ENCODE results near the gene RHBG. TPM values are rescaled to one million over a fixed set of nuclear protein-coding genes. Genes with fewer than 3 reads are reported as not detected.

RHBG gene
- total RNA-seq, 1 donor from 2014 or later, result under 0.01 TPM

DNA sequence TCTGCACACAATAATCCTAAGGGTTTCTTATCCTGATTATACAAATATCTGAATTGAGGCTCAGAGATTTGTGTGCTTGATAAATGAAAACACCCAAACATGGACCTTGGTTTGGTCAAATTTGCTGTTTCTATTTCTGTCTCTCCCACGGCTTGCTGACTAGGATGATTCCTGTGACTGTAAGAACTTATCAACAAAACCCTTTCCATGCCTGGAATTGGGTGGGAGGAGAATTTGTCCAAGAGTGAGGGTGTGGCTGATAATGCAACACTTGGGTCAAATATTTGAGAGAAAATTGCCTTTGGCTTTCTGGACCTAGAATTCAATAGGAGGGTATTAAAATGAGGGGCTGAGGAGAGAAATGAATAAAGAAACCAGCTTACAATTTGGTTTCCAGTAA, 48.0 kb downstream of the RHBG start:
- TF ChIP-seq, protein P1, sequence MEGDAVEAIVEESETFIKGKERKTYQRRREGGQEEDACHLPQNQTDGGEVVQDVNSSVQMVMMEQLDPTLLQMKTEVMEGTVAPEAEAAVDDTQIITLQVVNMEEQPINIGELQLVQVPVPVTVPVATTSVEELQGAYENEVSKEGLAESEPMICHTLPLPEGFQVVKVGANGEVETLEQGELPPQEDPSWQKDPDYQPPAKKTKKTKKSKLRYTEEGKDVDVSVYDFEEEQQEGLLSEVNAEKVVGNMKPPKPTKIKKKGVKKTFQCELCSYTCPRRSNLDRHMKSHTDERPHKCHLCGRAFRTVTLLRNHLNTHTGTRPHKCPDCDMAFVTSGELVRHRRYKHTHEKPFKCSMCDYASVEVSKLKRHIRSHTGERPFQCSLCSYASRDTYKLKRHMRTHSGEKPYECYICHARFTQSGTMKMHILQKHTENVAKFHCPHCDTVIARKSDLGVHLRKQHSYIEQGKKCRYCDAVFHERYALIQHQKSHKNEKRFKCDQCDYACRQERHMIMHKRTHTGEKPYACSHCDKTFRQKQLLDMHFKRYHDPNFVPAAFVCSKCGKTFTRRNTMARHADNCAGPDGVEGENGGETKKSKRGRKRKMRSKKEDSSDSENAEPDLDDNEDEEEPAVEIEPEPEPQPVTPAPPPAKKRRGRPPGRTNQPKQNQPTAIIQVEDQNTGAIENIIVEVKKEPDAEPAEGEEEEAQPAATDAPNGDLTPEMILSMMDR (IDR thresholded peaks at IDR 0.05; ENCODE audit: insufficient read depth, low read length, severe bottlenecking), result no peak
- Histone ChIP-seq H3K27me3 (ENCODE audit: control insufficient read depth, insufficient read depth, low read length) (peaks cover 34% of the 10 kb centered on the region), H3K36me3 (ENCODE audit: control insufficient read depth, insufficient read depth, low read length) (no peaks in the 10 kb centered on the region), H3K4me3 (ENCODE audit: low read depth, low read length) (no peak overlapping the region)
- no peak for FAIRE-seq
- no peak for DNase-seq (ENCODE audit: low read depth)

DNA sequence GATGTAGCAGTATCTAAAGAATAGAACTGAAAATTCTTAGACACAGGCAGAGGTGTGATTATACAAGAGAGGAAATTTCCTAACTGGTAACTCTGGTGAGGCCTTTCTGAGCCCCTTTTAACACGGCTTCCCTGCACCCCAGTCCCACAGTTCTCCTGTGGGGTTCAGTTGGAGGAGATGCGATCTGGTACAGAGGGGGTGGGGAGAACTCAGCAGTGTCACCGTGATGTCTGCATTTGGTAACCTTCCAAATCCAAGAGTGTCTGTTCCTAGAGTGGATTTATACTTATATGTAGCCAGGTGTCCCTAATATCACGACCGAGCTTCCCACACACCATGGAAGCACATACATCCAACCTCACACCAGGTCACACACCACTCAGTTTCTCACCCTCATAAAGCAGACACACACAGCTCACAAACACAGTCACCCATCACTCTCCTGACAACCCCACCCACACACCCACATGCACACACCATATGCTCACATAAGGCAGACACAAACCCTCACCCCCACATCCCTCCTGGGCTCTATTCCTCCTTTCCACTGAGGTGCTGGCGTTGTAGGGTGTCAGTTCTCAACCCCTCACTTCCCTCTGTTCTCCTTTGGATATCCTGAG, 48.5 kb downstream of the RHBG start:
- DNase-seq (ENCODE audit: low read depth) (no peak), FAIRE-seq (no peak)
- TF ChIP-seq, protein P1 (IDR thresholded peaks at IDR 0.05; ENCODE audit: insufficient read depth, low read length, severe bottlenecking), result no peak
- Histone ChIP-seq H3K27me3 (ENCODE audit: control insufficient read depth, insufficient read depth, low read length) (peaks cover 38% of the 10 kb centered on the region), H3K36me3 (ENCODE audit: control insufficient read depth, insufficient read depth, low read length) (no peaks in the 10 kb centered on the region), H3K4me3 (ENCODE audit: low read depth, low read length) (no peak overlapping the region)

DNA sequence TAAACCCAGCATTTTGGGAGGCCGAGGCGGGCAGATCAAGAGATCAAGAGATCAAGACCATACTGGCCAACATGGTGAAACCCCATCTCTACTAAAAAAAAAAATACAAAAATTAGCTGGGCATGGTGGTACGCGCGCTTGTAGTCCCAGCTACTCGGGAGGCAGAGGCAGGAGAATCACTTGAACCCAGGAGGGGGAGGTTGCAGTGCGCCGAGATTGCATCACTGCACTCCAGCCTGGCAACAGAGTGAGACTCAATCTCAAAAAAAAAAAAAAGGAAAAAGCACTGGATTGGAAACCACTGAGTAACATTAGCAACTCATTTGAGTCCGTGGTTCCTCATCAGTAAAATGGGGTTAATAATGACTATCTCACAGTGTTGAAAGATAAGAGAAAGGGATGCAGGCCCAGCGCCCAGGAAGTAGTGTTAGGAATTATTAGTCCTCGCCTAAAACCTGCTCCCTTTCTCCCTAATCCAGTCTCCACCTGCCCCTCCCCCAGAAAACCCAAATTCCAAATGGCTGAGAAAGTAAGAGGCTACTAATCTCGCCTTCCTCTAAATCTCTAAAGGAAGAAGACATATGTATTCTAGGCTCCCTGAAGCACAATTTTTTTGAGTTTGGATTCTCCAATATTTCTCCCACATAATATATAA, 49.5 kb downstream of the RHBG start:
- TF ChIP-seq, protein P1 (IDR thresholded peaks at IDR 0.05; ENCODE audit: insufficient read depth, low read length, severe bottlenecking), result no peak
- no peak for DNase-seq (ENCODE audit: low read depth)
- H3K36me3 ChIP-seq (ENCODE audit: control insufficient read depth, insufficient read depth, low read length), result no peaks in the 10 kb centered on the region
- peaks cover 41% of the 10 kb centered on the region for H3K27me3 ChIP-seq (ENCODE audit: control insufficient read depth, insufficient read depth, low read length)
- H3K4me3 ChIP-seq (ENCODE audit: low read depth, low read length), result no peak overlapping the region
- FAIRE-seq, result no peak

DNA sequence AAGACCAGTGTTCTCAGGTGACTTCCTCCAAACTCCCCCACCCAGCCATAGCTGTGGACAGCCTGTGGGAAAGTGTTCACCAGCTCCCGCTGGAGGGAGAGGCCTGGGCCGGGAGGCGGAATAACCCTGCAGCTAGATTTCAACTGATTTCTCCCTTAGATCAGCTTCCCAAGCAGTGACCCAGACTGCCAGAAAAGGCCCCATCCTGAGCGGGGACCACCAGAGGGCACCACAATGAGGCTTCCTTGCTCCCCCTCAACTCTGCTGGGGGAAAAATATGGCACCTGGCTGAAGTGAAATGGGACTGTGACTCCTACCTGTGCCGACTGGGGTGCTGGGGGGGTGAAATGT, 50.8 kb downstream of the RHBG start:
- TF ChIP-seq, protein P1 (IDR thresholded peaks at IDR 0.05; ENCODE audit: insufficient read depth, low read length, severe bottlenecking), result peak; percentile 2
- H3K27me3 ChIP-seq (ENCODE audit: control insufficient read depth, insufficient read depth, low read length), result peaks cover 53% of the 10 kb centered on the region
- DNase-seq (ENCODE audit: low read depth) (no peak), FAIRE-seq (no peak)
- H3K4me3 ChIP-seq (ENCODE audit: low read depth, low read length), result no peak overlapping the region
- no peaks in the 10 kb centered on the region for H3K36me3 ChIP-seq (ENCODE audit: control insufficient read depth, insufficient read depth, low read length)

DNA sequence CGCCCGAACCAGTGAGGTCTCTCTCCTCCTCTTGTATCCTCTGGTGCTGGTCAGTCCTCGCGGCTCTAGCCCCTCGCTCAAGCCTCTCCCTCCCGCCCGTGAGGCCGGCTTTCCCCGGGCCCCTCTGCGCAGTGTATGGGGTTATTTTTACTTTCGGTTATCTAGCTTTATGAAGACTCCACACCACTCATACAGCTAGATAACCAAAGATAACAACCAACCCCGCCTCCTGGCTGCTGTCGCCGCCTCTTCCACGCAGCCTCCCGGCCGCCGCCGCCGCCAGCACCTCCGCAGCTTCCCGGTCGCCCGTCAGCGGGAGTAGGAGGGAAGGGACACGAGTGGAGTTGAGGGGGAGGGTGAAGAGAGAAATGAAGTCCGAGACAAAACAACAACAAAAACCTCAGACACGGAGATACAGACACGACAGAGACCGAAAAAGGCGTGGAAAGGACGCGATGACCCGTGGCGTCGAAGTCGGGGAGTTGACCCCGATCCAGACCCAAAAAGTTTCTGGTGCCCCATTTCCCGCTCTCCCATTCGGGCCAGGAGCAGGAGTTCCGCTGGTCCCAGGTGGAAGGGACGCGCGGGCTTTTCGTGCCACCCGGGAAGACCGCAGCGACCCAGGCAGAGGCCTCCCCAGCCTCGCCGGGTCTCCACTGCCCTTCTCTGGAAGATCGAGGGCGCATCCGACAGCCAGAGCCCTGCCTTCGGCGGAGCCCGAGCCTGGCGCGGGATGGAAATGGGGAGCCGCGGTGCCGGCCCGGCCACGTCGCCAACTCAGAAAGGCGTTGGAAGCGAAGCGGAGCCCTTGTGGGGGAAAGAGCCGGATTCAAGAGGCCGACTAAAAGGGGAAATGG, 51.4 kb downstream of the RHBG start:
- TF ChIP-seq, protein P1 (IDR thresholded peaks at IDR 0.05; ENCODE audit: insufficient read depth, low read length, severe bottlenecking), result no peak
- FAIRE-seq (no peak), DNase-seq (ENCODE audit: low read depth) (no peak)
- Histone ChIP-seq H3K36me3 (ENCODE audit: control insufficient read depth, insufficient read depth, low read length) (no peaks in the 10 kb centered on the region), H3K4me3 (ENCODE audit: low read depth, low read length) (no peak overlapping the region), H3K27me3 (ENCODE audit: control insufficient read depth, insufficient read depth, low read length) (peaks cover 57% of the 10 kb centered on the region)

All from bronchial epithelial cell (primary cell).